ENCODE measurements around the gene ASIC2. TPM values are rescaled to one million over a fixed set of nuclear protein-coding genes. Genes with fewer than 3 reads are reported as not detected.

The ASIC2 gene
- total RNA-seq, 1 experiment from 2014 or later, result 0.11 TPM

DNA sequence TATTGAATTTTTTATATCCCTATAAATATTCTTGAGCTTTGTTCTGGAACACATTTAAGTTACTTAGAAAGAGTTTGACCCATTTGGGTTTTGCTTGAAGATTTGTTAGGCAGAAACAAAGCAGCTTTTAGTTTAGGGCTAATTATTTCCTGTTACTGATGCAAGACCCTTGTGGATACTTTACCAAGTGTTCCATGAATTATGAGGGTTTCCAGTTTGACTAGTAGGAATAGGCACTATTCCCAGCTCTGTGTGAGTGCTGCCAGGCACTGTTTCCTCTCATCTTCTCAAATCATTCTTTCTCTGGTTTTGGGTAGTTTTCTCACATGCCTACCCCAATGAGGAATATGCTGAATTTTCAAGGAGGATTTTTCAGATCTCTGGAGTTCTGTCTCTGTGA, 221.4 kb downstream of the ASIC2 start:
- DNase-seq (ENCODE audit: low read depth), result no peak

DNA sequence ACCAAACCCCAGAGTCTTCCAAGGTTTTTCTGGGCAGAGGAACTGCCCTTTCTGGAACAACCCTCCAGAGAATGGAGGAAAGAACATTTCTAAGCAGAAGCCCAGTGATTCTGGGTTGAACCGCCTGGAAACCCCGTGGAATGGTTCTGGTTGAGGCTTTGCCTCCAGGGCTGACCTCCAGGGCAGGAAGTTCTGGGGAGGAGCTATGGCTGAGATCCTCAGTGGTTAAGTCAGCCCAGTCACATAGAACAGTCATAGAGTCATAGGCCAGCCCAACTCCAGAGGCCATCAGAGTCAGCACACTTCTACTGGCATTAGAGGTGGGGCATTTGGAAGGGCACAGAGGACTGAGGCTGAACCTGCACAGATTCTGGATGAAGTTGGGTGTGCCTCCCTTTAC, 235.5 kb downstream of the ASIC2 start:
- DNase-seq (ENCODE audit: low read depth), result peak; percentile 26

DNA sequence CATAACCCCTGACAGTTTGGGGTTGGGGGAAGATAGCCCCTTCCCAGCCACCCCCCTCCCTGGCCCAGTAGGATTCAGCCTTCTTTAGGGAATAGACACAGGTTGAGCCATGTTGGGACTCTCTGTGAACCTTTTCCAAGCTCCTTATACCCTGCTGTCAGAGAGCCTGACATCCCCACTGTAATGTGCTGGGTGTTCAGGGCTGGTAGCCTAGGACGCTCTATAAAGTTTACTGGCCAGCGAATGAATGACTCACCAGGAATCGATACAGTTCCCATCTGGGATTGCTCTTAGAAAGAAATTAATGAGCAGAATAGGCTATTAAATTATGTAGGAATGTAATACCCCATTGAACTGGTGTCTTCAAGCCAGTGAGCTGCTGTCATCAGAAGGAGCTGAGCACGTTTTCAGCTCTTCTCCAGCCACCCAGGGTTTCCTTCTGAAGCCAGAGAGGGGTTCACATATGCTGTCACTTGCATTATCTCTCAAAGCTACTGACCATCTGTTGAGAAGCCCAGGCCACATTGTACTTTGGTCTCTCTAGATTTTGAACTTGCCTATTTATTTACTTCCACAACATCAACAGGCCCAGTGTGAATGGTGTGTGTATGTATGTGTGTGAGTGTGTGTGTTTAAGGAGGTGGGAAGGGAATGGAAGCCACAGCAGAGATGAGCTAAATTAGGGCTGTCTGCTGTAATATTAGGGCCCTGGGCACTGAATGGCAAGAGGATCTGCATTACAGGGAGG, 236.5 kb downstream of the ASIC2 start:
- no peak for DNase-seq (ENCODE audit: low read depth)

- DNase-seq (ENCODE audit: low read depth), result no peak
These were observed 237.3 kb downstream of the ASIC2 start for GRCh38 chr17:33055746-33056145.

DNA sequence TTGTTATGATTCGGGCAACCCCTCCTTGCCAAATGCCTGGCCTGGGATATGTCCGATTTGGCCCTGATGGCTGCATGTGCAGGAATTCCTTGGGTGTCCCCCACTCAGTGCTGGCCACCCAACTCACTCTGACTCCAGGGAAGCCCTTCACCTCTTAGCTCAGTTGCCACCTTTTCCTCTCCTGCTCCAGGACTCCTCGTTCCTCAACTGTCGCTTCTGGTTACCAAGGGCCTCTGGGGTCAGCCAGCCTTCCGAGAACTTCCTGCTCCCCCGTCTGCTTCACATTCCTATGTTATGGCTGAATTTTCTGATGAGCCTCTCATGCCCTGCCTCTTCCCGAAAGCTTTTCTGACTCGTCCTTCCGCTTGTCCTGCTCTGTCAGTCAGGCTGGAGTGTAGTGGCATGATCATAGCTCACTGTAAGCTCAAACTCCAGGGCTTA, 237.9 kb downstream of the ASIC2 start:
- peak; percentile 26 for DNase-seq (ENCODE audit: low read depth)

- DNase-seq (ENCODE audit: low read depth), result no peak
These were observed 238.7 kb downstream of the ASIC2 start for GRCh38 chr17:33054412-33054811.

DNA sequence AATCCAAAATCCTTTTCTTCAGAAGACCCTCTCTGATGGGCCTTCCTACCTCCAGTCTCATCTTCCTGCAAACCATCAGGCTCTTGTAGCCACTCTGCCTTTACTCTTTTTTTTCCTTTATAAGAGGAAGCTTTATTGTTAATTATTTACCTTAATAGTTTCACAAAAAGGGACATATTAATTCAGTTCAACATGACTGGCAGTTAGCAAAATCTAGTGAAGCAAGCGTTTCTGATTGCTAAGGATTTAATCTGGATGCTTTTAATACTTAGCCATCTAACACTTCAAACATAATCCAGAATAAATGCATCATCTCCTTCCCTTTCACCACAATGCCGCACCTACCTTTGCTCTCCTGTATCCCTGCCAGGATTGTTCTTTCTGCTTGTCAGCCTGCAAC, 239.4 kb downstream of the ASIC2 start:
- no peak for DNase-seq (ENCODE audit: low read depth)

DNA sequence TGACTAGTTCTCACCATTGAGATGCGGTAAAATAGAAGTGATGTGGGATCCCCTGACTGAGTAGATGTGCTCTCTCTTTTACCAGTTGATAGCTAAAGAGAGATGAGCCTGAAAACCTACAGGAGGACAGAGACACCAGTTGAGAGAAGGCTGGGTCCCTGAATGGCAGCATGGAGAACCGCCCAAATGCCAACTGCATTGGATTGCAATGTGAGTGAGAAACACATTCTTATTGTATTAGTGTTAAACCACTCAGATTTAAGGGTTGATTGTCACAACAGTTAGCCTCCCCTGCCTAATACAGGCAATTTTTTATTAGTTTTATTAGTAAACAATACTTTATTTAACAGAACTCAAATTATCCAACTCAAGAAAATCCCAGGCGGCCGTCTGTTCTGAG, 240.2 kb downstream of the ASIC2 start:
- no peak for DNase-seq (ENCODE audit: low read depth)

GRCh38 chr17:33050611-33051140, 242.4 kb downstream of the ASIC2 start:
- DNase-seq (ENCODE audit: low read depth), result no peak

DNA sequence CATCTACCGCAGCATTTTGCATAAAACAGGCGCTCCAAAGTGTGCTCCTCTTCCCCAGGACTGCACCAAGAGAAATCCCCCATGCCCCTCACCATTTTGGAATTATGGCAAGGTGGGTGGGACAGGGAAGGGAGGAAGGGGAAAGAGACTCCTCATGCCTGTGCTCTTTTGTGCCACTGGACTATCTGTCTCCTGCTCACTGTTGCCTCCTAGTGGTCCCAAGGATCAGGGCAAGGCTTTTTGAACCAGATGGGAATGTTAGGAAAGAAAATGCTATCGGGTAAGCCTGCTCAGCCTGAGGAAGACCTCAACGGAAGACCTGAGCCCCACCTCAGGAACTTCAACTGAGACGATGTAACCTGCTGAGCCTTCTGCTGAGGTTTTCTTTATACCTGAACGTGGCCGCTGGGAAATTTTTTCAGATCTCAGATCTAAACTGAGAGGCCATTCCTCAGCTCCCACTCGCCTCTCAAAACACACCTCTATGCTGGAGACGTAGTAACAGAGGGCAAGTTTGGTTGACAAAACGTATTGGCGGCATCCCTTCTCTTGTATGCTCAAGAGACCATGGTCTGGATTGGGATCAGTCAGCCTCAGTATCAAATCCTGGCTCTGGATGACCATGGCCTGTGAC, 243.2 kb downstream of the ASIC2 start:
- DNase-seq (ENCODE audit: low read depth), result peak; percentile 63

DNA sequence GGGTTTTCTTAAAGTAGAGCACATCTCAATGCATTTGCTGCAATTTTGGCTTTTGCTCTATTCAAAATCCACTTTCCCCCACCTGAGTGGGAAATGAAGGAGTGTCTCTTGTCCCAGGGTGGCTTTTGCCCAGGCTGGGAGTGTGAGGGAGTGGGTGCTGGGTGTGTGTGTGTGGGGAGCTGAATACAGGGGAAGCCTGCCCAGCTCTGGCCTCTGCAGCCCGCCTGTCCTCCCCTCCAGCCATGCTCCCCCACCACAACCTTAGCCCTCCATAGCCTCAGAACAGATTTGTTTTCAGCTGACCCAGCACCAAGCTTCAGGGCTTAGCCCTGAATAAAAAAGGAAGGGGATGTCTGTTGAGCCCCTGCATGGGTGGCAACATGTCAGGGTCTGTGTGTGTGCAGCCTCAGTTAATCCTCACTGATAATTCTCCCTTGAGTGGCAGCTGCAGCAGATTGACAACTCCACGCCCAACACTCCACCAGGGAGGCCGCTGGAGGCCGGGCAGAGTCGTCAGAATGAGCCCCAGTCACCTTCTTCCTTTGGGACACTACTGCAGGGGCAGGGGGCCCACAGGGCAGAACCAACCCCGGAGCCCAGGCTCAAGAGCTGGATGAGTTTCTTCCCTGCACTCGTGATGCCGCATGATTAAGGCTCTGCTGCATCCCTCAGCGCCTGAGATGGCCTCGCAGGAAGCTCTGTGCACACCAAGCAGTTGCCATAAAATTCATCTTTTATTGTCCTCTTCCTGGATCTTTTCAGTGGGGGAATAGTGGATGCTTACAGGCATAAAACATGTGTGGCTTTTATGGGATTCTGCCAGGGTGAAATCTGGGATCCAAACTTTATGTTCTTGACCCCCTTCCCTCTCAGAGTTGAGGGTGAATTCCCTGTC, 246.5 kb downstream of the ASIC2 start:
- no peak for DNase-seq (ENCODE audit: low read depth)

- DNase-seq (ENCODE audit: low read depth), result no peak
These were observed 247.9 kb downstream of the ASIC2 start for GRCh38 chr17:33045216-33045615.

DNA sequence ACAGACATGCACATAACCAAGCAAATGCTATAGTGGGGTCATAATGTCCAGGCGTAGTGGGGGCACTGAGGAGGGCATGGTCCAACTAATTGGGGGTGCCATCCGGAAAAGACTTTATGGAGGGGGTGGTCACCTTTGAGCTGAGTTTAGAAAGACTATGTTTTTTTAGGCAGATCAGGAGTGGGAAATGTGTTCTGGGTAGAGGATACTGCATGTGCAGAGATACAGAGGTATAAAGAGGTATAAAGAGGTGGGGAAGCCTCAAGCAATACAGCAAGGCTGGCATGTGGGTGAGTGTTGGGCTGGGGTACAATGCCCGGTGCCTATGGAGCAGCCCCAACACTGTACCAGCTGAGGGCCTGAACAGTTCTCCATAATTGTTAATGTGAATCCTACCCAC, 248.3 kb downstream of the ASIC2 start:
- DNase-seq (ENCODE audit: low read depth), result no peak

GRCh38 chr17:33040461-33040860, 252.6 kb downstream of the ASIC2 start:
- DNase-seq (ENCODE audit: low read depth), result no peak

DNA sequence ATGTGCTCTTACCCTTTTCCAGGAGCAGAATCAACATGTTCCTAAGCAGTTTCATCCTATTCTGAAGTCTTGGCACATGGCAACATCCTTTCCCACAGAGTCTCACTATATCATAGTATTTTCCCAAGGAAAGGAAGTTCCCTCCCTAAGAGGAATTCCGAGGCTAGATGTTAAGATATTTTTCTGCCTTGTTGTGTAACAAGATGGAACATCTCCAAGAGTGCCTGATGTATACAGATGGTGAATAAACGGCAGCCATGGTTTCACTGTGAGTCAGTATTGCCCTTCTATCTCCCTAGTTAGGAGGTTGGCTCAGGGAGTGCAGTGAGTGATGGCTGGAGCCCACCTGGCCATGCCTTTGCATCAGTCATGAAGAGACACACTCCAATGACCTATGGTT, 253.2 kb downstream of the ASIC2 start:
- DNase-seq (ENCODE audit: low read depth), result peak; percentile 18

DNA sequence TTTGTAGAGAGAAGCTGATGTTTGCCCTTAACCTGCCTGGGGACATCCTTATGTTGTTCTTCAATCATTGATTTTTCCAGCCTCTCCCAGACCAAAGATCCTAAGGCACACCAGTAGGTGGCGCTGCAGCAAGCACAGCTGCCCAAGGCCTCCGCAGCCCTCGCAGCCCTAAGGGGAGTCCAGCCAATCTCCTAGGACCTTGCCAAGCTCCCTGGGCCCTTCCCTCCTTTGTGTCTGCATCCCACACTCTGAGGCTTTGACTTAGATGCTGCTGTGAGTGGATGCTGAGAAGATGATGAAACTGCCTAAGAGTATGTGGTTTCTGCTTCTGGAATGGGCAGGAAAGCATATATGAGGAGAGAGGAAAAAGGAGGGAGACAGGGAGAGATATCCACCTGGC, 254.4 kb downstream of the ASIC2 start:
- DNase-seq (ENCODE audit: low read depth), result peak; percentile 54

DNA sequence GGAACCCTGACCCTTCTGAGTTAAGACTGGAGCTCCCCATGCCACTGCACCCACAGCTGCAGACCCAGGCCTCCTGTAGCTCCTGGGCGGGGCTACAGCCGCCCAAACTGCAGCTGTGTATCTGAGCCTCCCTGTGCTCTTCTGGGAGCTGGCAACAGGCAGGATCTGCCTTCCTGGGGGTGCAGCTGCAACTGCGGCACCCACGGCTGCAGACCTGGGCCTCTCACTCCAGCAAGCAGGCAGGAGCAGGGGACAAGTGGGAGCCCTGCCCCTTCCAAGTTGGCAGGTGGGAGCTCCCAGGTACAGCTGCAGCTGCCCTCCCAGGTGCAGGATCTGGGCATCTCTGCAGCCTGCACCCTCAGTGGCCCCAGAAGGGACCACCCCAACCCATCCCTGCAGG, 259.9 kb downstream of the ASIC2 start:
- no peak for DNase-seq (ENCODE audit: low read depth)

DNA sequence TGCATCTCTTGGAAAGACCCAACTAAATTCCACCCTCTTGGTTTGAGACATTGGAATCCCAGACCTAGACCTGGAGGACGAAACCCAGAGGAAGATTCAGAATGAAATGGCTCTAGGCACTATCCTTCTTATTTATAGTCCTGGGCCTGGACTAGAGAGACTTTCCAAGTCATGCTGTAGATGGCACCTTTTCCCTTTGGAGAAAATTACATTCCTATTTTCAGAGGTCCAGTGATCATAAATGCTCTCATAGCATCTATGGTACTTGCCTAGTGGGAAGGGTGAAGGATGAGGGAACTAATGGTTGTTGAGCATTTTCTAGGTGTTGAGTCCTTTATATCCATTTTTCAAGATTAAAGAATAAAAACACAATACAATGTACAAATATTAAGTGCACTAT, 264.3 kb downstream of the ASIC2 start:
- DNase-seq (ENCODE audit: low read depth), result no peak

DNA sequence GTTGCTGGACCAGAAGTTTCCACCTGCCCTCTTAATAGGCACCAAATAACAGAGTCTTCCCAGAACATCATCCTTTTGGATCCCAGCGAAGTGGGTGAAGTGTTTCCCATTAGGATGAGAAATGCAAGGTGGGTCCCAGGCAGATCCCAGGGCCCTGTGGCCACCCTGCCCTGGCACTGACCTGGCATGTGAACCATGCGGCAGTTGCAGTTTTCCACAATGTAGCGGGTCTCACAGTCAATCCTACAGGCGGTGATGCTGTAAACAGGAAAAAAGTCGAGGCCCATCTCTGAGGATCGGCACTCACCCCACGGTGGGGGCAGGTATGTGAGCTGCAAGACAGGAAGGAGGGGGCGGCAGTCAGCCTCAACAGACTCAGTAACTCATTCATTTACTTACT, 265.0 kb downstream of the ASIC2 start:
- no peak for DNase-seq (ENCODE audit: low read depth)

DNA sequence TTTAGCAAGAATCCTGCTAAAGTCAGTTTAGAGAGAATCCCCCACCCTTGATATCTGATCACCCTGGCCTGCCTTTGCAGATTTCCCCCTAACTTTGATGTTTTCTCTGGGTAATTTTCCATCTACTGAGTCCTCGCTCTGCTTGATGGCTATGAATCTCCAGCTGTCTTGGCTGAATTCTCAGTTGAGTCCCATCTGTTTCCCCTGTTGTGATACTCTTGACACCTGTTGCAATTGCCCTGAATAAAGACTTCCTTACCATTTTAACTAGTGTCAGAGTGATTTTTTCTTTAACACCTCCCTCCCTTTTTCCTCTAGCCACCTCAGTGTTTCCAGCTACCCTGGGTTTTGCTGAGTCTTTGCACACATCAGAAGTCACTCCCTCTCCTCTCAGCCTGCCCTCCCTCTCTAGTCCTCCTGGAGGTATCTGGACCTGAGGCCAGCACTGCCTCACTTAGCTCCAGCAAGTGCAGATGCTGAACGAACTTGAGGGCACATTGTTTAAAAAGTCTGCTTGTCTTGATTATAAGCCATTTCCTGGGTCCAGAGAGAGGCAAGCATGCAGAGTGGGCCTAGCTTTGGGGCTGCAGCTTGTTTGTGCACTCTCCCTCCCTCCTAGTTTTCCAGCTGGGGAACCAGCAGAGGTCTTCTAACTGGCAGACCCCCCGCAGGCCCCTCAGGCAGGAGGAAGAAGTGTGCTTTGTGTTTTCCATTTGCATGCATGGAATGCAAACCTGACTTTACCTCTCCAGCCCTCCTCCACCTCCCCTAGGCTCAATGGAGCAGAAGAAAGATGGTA, 268.2 kb downstream of the ASIC2 start:
- DNase-seq (ENCODE audit: low read depth), result no peak

GRCh38 chr17:33023790-33024189, 269.3 kb downstream of the ASIC2 start:
- DNase-seq (ENCODE audit: low read depth), result no peak
